ENCODE data around the gene TMEM156.
"Not testable (repeated sequence)": the region's sequence is repeated elsewhere in the genome, so short reads cannot be mapped to it uniquely, and the experiment has no call there.

The TMEM156 gene

GRCh38 chr4:38989487-38989886 is 42.7 kb downstream of the TMEM156 start:
- DNase-seq (ENCODE audit: low spot score), result no peak

DNA sequence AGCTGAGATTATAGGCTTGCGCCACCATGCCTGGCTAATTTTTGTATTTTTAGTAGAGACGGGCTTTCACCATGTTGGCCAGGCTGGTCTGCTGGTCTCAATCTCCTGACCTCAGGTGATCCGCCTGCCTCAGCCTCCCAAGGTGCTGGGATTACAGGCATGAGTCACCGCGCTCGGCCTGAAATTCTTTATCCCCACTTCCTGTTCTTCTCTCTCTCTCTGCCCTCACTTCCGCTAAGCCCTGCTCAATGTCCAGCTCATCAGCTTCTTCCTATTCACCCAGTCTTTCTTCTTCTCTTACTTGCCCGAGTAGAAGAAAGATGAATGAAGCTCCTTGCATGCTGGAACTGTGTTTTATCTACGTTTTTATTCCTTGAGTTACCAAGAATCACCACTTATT is 43.9 kb downstream of the TMEM156 start:
- DNase-seq (ENCODE audit: low spot score), result not testable (repeated sequence)

DNA sequence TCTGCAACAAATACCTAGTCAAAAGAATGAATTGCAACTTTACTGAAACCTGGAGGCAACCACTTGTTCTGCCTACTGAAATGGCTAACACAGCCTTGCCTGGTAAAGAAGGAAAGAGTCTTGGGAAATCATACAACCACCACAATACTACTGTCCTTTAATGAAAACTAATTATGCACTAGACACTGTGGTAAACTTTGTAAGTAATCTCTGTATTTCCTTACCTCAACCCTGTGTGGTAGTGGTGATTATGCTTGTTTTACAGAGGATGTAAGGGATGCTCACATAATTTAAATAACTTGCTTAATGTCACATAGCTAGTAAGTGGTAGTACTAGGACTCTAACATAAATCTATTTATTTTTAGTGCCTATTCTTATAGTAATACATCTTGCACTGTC is 44.7 kb downstream of the TMEM156 start:
- no peak for DNase-seq (ENCODE audit: low spot score)

GRCh38 chr4:38985410-38986100 is 46.7 kb downstream of the TMEM156 start:
- DNase-seq (ENCODE audit: low spot score), result no peak

- no peak for DNase-seq (ENCODE audit: low spot score)
Observed at GRCh38 chr4:38983787-38984598, 48.2 kb downstream of the TMEM156 start.

DNA sequence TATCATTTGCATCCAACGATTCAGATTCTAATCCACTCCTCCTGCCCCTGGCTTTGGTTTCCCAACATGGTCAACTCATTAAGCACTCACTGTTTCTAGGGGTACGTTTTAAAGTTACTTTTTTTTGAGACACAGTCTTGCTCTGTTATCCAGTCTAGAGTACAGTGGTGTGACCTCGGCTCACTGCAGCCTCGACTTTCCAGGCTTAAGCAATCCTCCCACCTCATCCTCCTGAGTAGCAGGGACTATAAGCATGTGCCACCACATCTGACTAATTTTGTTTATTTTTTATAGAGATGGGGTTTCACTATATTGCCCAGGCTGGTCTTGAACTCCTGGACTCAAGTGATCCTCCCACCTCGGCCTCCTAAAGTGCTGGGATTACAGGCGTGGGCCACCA is 48.9 kb downstream of the TMEM156 start:
- DNase-seq (ENCODE audit: low spot score), result no peak

GRCh38 chr4:38982361-38983095 is 49.7 kb downstream of the TMEM156 start:
- DNase-seq (ENCODE audit: low spot score), result no peak

DNA sequence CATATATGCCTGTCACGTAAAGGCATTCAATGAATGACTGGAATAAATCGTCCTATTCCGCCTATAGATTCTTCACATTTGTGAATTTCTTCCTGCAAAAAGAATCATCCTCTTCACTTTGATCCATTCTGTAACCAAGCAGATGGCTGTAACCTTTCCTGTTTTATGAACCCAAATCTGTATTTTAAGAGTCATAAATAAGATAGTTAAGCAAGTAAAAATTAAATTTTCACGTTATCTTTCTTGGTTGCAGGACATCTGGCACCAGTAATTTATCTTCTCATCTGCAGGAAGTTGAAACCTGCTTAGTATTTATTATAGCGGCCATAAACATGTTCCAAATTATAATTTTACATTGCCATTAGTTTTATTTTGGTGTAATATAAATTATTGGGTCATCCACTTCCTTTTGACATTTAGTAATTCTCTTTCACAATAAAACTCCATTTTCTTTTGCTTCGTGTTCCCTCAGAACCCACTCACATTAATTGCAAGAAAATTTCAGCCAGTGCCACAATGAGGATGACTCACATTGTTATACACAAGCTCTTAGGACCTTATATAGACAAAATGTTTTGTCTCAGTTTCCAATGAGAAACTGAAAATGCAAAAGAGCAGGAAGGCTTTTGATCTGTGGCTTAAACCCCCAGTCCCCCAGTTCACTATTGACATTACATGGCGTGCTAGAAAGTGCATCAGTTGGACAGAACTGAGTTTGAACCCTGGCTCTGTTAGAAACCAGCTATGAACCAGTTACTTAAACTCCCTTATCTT is 51.1 kb downstream of the TMEM156 start:
- no peak for DNase-seq (ENCODE audit: low spot score)

DNA sequence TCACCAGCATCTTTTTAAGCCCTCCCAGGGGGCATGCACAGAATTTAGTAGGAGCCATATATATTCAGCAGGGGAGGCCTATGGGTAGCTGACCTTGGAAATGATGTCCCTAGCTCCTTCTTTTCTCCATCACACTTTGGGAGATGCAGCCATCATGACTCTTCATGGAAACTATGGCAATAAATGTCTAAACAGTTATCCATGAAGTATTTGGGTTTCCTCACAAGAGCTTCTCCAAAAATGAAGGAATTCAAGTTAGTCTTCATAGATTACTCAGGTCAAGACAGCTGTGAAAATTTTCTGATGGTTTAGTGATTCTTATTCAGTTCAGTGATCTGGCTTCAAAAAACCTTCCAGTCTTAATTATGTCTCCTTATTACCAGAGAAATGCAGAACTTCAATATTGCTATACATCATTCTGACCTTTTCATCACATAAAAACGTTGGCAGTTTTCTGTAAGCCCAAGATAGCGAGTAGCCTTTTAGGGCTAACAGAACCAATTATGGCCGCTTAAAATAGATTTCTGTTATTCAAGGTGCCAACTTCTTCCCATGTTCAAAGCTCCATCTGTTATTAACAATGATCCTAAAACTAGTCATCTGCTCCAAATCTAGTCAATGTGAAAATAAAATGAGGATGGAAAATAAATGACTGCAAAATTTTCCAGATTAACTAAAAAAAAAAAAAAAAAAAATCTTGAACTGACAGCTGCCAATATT is 52.5 kb downstream of the TMEM156 start:
- DNase-seq (ENCODE audit: low spot score), result no peak

- no peak for DNase-seq (ENCODE audit: low spot score)
Observed at GRCh38 chr4:38979081-38979480, 53.1 kb downstream of the TMEM156 start.

DNA sequence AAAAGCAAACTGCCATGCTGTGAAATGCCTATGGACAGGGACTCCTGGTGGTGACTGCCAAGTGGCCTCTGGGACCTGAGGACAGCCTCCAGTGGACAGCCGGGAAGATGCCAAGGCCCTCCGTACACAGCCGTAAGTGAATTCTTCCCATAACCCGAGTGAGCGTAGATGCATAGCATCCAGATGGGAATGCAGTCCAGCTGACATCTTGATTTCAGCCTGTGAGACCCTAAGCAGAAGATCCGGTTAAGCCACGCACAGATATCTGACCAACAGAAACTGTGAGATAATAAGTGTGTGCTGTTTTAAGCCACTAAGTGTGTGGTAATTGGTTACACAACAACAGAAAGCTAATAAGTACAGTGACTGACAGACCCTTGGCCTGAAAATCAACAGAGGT is 55.9 kb downstream of the TMEM156 start:
- no peak for DNase-seq (ENCODE audit: low spot score)

DNA sequence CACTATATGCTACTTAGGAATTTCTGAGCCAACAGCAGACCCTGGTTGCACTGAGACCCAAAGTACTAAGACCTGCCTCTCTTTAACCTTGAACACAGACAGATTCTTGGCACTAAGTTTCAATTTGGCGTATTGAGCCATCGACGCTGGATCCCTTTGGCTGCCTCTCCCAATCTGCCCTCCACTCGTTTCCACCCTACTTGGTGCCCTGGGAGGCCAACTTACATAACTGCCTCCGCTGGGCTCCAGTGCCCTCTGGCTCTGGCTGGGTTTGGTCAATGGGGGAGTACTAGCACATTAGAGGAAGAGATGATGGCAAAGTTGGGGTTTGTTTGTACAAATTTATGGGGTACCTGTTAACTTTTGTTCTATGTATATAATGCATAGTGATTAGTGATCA is 63.5 kb downstream of the TMEM156 start:
- no peak for DNase-seq (ENCODE audit: low spot score)

GRCh38 chr4:38967260-38968095 is 64.7 kb downstream of the TMEM156 start:
- DNase-seq (ENCODE audit: low spot score), result no peak

DNA sequence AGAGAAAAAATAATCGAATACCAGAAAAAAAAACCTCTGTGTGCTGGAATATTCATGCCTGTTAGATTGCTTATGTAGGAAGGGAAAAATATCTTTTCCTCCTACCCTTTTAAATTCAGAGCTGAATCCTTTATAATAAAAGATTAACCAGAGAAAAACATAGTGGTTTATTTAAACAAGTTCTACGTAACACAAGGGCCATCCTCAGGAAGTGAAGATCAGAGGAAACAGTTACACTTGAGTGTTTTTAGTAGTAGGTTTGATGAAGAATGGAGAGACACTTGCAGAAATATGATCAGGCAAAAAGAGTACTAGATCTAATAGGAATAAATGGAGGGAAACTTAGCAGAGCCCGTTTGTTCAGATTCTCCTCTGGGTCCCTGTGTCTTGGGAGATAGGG is 66.3 kb downstream of the TMEM156 start:
- DNase-seq (ENCODE audit: low spot score), result no peak

DNA sequence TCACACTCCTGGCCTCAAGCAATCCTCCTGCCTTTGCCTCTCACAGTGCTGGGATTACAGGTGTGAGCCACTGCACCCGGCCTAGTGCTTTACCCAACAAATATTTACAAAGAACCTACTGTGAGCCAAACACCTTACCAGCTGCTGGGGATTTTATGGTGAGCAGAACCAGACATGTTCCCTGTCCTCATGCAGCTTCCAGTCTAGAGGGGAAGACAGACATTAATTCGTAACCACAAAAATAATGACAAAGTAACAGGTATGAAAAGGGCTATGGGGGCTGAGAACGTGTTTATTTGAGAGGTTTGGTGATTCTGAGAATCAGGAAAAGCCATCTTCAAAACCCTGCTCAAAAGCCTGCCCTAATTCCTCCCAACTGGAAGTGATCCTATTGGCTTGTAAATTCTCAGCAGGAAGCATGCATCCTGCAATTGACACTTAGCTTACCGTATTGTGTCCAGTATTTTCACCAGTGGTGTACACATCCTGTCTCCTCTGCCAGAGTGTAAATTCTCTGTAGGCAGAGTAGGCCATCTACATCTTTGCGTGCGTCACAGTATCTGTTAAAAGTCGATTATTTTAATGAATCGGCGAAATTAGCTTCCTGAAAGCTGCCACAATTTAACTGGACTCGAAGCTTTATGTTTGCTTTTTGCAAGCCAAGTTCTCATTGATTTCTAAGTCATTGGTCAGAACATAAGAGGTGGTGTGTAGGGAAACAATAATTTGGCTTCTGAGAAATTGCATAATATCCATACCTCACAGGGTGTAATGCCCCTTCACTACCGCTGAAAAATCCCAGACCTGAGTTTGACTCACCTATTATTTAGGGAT is 67.0 kb downstream of the TMEM156 start:
- no peak for DNase-seq (ENCODE audit: low spot score)

- DNase-seq (ENCODE audit: low spot score), result not testable (repeated sequence)
Observed at GRCh38 chr4:38959248-38959647, 73.0 kb downstream of the TMEM156 start.

DNA sequence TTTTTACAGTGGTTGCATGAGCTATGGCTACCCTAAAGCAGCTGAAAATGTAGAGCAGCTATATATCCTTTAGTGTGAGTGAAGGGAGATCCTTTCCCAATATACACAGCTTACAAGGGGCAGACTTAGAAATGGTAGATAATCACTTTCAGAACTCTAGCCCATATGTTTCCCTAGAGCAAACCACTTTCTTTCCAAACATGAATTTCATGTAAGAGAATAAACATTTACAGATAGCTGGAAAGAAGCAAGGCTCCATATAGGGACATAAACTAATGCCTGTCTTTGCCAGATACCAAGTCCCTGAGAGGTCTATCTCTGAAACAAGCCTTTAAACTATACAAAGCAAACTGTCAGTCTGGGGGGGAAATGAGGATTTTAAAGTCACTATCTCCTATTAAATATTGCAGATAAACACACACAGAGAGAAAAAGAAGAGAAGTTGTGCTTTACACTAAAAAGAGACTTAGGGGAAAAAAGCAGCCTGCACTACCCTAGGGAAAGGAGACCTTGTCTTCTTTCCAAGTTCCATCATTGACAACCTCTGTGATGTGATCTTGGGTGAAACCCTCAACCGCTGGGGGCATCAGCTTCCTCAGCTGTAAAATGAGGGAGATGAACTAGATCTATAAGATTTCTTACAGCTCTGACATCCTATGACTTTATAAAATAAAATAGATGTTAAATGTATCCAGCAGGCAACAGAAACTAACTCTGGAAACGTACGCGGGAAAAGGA is 73.6 kb downstream of the TMEM156 start:
- DNase-seq (ENCODE audit: low spot score), result no peak

GRCh38 chr4:38957893-38958292 is 74.3 kb downstream of the TMEM156 start:
- no peak for DNase-seq (ENCODE audit: low spot score)

GRCh38 chr4:38957261-38957815 is 74.9 kb downstream of the TMEM156 start:
- no peak for DNase-seq (ENCODE audit: low spot score)

Data from putamen (tissue), 1 donor.